Bronchial epithelial cell (primary cell): Measurements from ENCODE around the gene FAM47C. TPM values are rescaled to one million over a fixed set of nuclear protein-coding genes. Genes with fewer than 3 reads are reported as not detected.
"Not testable (repeated sequence)": the region's sequence is repeated elsewhere in the genome, so short reads cannot be mapped to it uniquely, and the experiment has no call there.

Experiments used
- DNase-seq: peaks from one replicate; pipeline ENCODE4 v3.0.0-alpha.2; 2010; ENCODE audit warnings: low read depth
- FAIRE-seq: peaks from 2 replicates; lab custom pipeline; 2011; peaks lifted over from hg19 to GRCh38; lab: Jason Lieb, UNC
- H3K27me3 ChIP-seq: 2 replicates; pipeline ENCODE4 v1.5.1; 2011; ENCODE audit warnings: low read length; ENCODE audit not compliant: control insufficient read depth, insufficient read depth
- H3K36me3 ChIP-seq: 2 replicates; pipeline ENCODE4 v1.5.1; 2011; ENCODE audit warnings: low read length; ENCODE audit not compliant: control insufficient read depth, insufficient read depth
- H3K4me3 ChIP-seq: 2 replicates; pipeline ENCODE4 v1.5.1; 2011; ENCODE audit warnings: mild to moderate bottlenecking, low read depth, low read length, control low read depth
- total RNA-seq: library from RNA; depleted of rRNA; stranded (reverse); fragments of >200 nt; gene quantifications from 2 replicates; pipeline ENCODE4 v1.2.1, GENCODE V29; 2014
- TF ChIP-seq, protein P1 (sequence below): IDR thresholded peaks from 2 replicates; pipeline ENCODE4 v1.5.1; 2011; ENCODE audit warnings: mild to moderate bottlenecking, moderate library complexity, low read length, control low read depth, inconsistent platforms; ENCODE audit not compliant: insufficient read depth, severe bottlenecking

The FAM47C gene
- total RNA-seq, 1 donor from 2014 or later = not detected

DNA sequence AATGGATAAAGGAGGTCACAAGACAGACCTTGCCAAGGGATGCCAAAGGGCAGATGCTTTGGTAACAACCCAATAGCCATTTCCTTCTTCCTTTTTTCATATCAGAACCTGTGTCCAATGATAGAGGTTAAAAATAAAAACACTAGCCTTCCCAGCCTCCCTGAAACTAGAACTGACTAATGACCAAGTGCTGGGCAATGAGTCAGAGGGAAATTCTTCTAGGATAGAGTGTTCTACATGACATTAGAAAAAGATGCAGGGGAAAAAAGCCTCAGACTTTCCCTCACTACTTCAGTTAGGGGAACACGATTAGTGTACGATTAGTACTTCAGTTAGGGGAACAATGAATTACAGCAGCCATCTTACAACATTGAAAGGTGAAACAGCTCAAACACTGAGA is 29.3 kb upstream of the FAM47C start:
- Histone ChIP-seq H3K4me3 (no peak overlapping the region), H3K36me3 (no peaks in the 10 kb centered on the region), H3K27me3 (no peaks in the 10 kb centered on the region)
- TF ChIP-seq, protein P1, sequence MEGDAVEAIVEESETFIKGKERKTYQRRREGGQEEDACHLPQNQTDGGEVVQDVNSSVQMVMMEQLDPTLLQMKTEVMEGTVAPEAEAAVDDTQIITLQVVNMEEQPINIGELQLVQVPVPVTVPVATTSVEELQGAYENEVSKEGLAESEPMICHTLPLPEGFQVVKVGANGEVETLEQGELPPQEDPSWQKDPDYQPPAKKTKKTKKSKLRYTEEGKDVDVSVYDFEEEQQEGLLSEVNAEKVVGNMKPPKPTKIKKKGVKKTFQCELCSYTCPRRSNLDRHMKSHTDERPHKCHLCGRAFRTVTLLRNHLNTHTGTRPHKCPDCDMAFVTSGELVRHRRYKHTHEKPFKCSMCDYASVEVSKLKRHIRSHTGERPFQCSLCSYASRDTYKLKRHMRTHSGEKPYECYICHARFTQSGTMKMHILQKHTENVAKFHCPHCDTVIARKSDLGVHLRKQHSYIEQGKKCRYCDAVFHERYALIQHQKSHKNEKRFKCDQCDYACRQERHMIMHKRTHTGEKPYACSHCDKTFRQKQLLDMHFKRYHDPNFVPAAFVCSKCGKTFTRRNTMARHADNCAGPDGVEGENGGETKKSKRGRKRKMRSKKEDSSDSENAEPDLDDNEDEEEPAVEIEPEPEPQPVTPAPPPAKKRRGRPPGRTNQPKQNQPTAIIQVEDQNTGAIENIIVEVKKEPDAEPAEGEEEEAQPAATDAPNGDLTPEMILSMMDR = no peak
- DNase-seq (peak; percentile 59), FAIRE-seq (peak; percentile 43)

DNA sequence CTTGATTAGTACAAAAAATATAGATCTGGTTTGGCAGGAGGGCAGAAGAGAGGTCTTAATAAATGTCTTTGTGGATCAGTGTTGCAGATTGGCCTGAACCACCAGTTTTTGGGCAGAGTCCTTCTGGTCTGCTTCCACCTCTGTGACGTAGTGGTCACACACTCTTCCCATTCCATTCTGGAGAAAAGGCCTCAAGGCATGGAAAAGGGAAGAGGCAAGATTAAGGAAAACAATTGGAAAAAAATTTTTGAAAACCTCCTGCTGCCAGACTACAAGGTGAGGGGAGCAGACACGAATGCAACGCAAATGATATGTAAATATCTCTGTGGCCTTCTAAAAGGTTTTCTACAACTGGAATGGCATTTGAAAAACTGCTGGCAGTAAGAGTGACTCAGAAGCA is 24.3 kb upstream of the FAM47C start:
- Histone ChIP-seq H3K4me3 (no peak overlapping the region), H3K36me3 (no peaks in the 10 kb centered on the region), H3K27me3 (no peaks in the 10 kb centered on the region)
- TF ChIP-seq, protein P1 = no peak
- no peak for FAIRE-seq
- DNase-seq = no peak

DNA sequence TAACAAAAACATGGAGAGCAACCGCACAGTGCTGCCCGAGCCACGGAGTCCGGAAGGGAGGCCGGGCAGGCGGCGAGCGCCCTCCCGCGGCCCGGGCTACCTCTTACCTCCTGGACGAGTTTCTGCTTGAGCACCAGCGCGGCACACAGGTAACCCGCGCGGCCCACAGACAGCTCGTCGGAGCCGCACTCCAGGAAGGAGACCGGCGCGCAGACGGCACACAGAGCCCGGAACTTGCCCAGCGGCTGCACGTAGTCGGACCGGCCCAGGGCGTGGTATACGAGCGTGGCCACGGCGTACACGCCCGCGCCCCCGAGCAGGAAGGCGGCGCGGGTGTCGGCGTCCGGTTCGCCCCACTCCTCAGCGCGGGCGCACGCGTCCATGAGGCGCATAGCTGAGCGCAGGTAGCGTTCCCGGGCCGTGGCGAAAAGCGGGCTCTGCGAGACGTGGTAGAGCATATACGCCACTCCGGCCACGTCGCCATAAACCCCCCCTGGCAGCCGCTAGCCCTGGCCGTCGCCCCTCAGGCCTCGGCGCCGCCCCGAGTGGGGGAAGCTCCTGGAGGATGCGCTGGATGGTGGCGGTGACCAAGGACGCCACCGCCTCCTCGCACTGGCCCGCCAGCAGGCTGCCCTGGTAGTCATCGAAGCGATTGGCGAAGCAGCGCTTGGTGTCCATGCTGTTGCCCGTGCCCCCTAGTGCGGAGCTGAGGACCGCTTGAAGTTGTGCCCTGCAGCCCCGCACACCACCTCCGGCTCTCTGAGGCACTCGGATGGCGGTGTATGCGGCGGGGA is 22.6 kb upstream of the FAM47C start:
- peak; percentile 52 for FAIRE-seq
- peak overlapping the region; percentile 19 for H3K4me3 ChIP-seq
- TF ChIP-seq, protein P1 = peak; percentile 59
- H3K36me3 ChIP-seq, H3K27me3 ChIP-seq: not testable (repeated sequence)
- DNase-seq = peak; percentile 18

DNA sequence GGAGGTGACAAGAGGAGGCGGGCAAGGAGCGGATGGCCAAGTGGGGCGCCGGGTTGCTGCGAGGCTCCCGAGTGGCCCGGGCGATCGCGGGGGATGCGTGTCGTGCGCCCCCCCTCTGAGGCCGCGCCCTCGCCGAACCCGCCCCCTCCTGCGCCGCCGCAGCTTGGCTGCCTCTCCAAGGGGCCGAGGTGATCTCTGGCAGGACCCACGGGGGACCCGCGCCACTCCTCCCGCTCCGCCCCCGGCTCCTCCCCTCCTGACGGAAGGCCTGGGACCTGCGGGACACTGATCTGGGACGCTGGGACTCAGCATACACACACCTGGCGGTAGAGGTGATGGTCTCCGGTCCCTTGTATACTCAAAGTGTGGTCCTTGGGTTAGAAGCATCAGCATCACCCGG is 21.9 kb upstream of the FAM47C start:
- TF ChIP-seq, protein P1 = no peak
- no peak for DNase-seq
- H3K36me3 ChIP-seq = no peaks in the 10 kb centered on the region
- no peak overlapping the region for H3K4me3 ChIP-seq
- H3K27me3 ChIP-seq = no peaks in the 10 kb centered on the region
- FAIRE-seq = peak; percentile 97

DNA sequence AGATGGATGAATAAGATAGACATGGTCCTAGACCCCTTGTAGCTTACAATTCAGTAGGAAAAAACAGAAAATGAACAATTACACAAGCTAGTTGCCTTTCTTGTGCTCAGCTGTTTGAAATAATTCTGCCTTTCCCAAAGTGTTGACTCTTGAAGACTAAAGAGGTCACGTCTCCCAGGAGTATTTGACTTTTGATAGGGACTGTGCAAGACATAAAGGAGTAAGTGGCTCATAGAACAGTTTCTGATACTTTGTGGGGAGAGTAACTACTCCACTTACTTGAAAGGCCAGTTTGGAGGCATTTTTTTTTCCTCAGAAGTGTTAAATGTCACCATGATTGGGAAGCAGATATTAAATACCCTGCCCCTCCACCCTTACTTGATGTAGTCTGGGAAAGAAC is 21.0 kb upstream of the FAM47C start:
- not testable (repeated sequence) for H3K27me3 ChIP-seq, H3K36me3 ChIP-seq, DNase-seq, H3K4me3 ChIP-seq
- peak; percentile 40 for FAIRE-seq

DNA sequence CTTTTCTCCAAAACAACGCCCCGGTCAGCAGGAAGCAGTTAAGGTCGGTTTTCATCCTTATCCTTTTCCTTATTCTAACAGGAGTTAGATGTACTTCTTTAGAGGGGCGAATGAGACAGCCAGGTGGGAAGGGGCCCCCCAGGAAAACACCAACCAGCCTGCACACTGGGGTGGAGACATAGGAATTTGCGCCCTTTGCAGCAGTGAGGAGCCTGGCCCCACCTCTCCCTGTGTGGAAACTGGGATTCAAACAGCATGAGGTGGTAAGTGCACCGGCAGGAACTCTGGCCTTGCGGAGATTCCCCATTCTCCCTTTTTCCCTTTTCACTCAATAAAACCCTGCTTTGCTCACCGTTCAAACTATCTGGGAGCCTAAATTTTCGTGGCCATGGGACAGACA is 8.0 kb upstream of the FAM47C start:
- Histone ChIP-seq H3K36me3 (no peaks in the 10 kb centered on the region), H3K4me3 (no peak overlapping the region), H3K27me3 (no peaks in the 10 kb centered on the region)
- DNase-seq = no peak
- TF ChIP-seq, protein P1 = no peak
- FAIRE-seq = no peak
